ENCODE data around the gene HS6ST1. TPM values are rescaled to one million over a fixed set of nuclear protein-coding genes. Genes with fewer than 3 reads are reported as not detected.
A peak's percentile ranks its signal among the peaks of the same experiment; 100 is the strongest.

HS6ST1 gene
- total RNA-seq (2021; ENCODE audit: unreplicated experiment): 22.0 TPM
- 22.0 TPM for polyA plus RNA-seq (2012; ENCODE audit: insufficient read length)
- percentile 53 among the genes with signal in this experiment for Bru-seq, nascent RNA
- BruChase-seq, experiment 1, labeled RNA remaining after a 2-hour chase: percentile 61 among the genes with signal in this experiment
- percentile 59 among the genes with signal in this experiment for BruChase-seq, experiment 2, labeled RNA remaining after a 6-hour chase
- long read RNA-seq, transcript HS6ST1-201 (2 exons, 3,932 nt): major isoform, 11 of 62 reads
- long read RNA-seq, partial matches to known transcripts: 0 of 62 reads
- long read RNA-seq, other reads (novel, unspliced or antisense): 51 of 62 reads

- intact Hi-C loops (cut with micrococcal nuclease; ENCODE audit: unreplicated experiment) (loop anchor here (5.0 kb wide), 1 partner anchor 87 kb away; no protein-coding TSS in a partner anchor), in situ Hi-C loops (cut with HindIII; ENCODE audit: low pct_unique_long_range_greater_than_20kb, low sequenced_read_pairs) (no loop called here)
- H3K4me3 ChIP-seq (ENCODE audit: low read depth in 2 of 2, low read length in 2 of 2): peak within 1 kb of the TSS; percentile 59 to 63
- BruUV-seq (replicated peaks): no TSS peak
- H3K36me3 ChIP-seq (ENCODE audit: control insufficient read depth, insufficient read depth, low read length): no peaks in the 10 kb centered on the region; the same call in 1 of the 2 replicates
- H3K27me3 ChIP-seq (ENCODE audit: control insufficient read depth, insufficient read depth, low read length): no peaks in the 10 kb centered on the region
- no peak for TF ChIP-seq SIN3A (IDR thresholded peaks at IDR 0.05; ENCODE audit: borderline replicate concordance, insufficient read depth, low read depth, low read length)
- TF ChIP-seq TCF7L2 (IDR thresholded peaks at IDR 0.05; ENCODE audit: low read depth, low read length): no peak
- no peak for TF ChIP-seq REST (IDR thresholded peaks at IDR 0.05; ENCODE audit: insufficient read depth in 1 of 2, low read depth in 2 of 2, low read length in 1 of 2)
- no peak for TF ChIP-seq POLR2AphosphoS5 (IDR thresholded peaks at IDR 0.05; ENCODE audit: low read depth, low read length)
- TF ChIP-seq CTCF (IDR thresholded peaks at IDR 0.05): no peak
- peaks cover 12% of the 10 kb centered on the region for H3K4me1 ChIP-seq (ENCODE audit: control insufficient read depth, insufficient read depth, low read length)
- DNase-seq (ENCODE audit: low read depth, low spot score) (no peak), ATAC-seq (peak; percentile 88)
- ChIA-PET CTCF (interaction anchor here (0.7 kb wide), 1 partner anchor 17 kb away, joined by 10 read pairs; no protein-coding TSS in a partner anchor), POLR2A (no interaction called here)
- H3K9me3 ChIP-seq (ENCODE audit: control insufficient read depth, insufficient read depth, low read depth, low read length): no peaks in the 10 kb centered on the region
- peak within 1 kb of the TSS; percentile 48; the same call in 1 of the 2 replicates for H3K27ac ChIP-seq (ENCODE audit: low read length)
Observed at GRCh38 chr2:128318776-128319464, at the start of gene HS6ST1. Gene HS6ST1 (minus strand): TSS chr2:128318868. CDS start chr2:128318563, 305 bp downstream.

- no peaks in the 10 kb centered on the region for H3K27me3 ChIP-seq (ENCODE audit: control insufficient read depth, insufficient read depth, low read length)
- no peaks in the 10 kb centered on the region for H3K36me3 ChIP-seq (ENCODE audit: control insufficient read depth, insufficient read depth, low read length)
- in situ Hi-C loops (cut with HindIII; ENCODE audit: low pct_unique_long_range_greater_than_20kb, low sequenced_read_pairs): no loop called here
- CTCF ChIA-PET: no interaction called here
- H3K9me3 ChIP-seq (ENCODE audit: control insufficient read depth, insufficient read depth, low read depth, low read length): no peaks in the 10 kb centered on the region
- ATAC-seq (no peak), DNase-seq (ENCODE audit: low read depth, low spot score) (no peak)
- H3K27ac ChIP-seq (ENCODE audit: low read length): no peak overlapping the region
- no peaks in the 10 kb centered on the region; the same call in 1 of the 2 replicates for H3K4me1 ChIP-seq (ENCODE audit: control insufficient read depth, insufficient read depth, low read length)
- no peak overlapping the region for H3K4me3 ChIP-seq (ENCODE audit: low read depth in 2 of 2, low read length in 2 of 2)
- TF ChIP-seq CTCF (IDR thresholded peaks at IDR 0.05) (no peak), REST (IDR thresholded peaks at IDR 0.05; ENCODE audit: insufficient read depth in 1 of 2, low read depth in 2 of 2, low read length in 1 of 2) (no peak), TCF7L2 (IDR thresholded peaks at IDR 0.05; ENCODE audit: low read depth, low read length) (no peak), SIN3A (IDR thresholded peaks at IDR 0.05; ENCODE audit: borderline replicate concordance, insufficient read depth, low read depth, low read length) (no peak), POLR2AphosphoS5 (IDR thresholded peaks at IDR 0.05; ENCODE audit: low read depth, low read length) (no peak)
- BruUV-seq (replicated peaks): no TSS peak
- intact Hi-C loops (cut with micrococcal nuclease; ENCODE audit: unreplicated experiment): no loop called here
- POLR2A ChIA-PET: no interaction called here
Observed at GRCh38 chr2:128367601-128368359, 49.1 kb upstream of the HS6ST1 start.

Data from Panc1 (cell line).